GM10266 (cell line): ENCODE measurements around the gene NSMF.
"Not testable (repeated sequence)": the region's sequence is repeated elsewhere in the genome, so short reads cannot be mapped to it uniquely, and the experiment has no call there.

Experiments
- DNase-seq: peaks from one replicate; pipeline ENCODE4 v3.0.0; 2012; ENCODE audit errors: extremely low spot score
- CTCF ChIP-seq: IDR thresholded peaks from 2 replicates; pipeline ENCODE4 v1.5.1; 2012; ENCODE audit warnings: mild to moderate bottlenecking, low read depth; ENCODE audit not compliant: control insufficient read depth, insufficient read depth; ENCODE audit errors: missing control alignments

The NSMF gene

GRCh38 chr9:137467161-137467581, 8.0 kb upstream of the NSMF start:
- no peak for DNase-seq
- TF ChIP-seq CTCF, result no peak

- not testable (repeated sequence) for DNase-seq
These were observed 7.4 kb upstream of the NSMF start for GRCh38 chr9:137466389-137467085.

DNA sequence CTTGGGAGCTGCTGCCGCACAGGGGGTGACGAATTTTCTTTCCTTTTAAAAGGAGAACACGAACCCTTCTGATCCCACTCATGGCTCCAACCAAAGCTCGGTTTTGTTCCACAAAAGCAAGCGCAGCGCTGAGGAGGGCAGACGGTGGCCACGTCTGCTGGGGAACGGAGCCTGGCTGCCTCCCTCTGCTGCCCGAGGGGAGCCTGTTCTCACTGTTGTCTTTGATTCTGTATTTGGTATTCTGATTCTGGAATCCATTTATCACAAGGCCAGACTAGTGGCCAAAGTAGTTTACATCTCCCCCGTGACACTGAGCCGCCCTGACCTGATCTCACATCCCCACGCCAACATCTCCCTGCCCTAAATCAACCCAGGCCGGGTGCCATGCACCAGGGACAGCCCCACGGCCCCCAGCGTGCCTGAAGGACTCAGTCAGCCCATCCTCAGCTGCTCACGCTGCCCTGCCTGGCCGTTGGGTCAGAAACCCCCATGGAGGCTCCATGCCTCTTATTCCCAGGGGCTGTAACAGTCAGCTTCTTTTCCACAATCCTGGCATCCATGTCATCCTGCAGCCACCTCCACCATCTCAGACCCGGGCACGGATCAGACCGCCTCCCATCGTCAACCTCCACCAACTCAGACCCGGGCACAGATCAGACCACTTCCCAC, 6.7 kb upstream of the NSMF start:
- TF ChIP-seq CTCF, result no peak
- DNase-seq, result no peak

- TF ChIP-seq CTCF, result no peak
- DNase-seq, result no peak
These were observed 6.0 kb upstream of the NSMF start for GRCh38 chr9:137465000-137465719.

- TF ChIP-seq CTCF, result no peak
- no peak for DNase-seq
These were observed 5.3 kb upstream of the NSMF start for GRCh38 chr9:137464291-137464999.

DNA sequence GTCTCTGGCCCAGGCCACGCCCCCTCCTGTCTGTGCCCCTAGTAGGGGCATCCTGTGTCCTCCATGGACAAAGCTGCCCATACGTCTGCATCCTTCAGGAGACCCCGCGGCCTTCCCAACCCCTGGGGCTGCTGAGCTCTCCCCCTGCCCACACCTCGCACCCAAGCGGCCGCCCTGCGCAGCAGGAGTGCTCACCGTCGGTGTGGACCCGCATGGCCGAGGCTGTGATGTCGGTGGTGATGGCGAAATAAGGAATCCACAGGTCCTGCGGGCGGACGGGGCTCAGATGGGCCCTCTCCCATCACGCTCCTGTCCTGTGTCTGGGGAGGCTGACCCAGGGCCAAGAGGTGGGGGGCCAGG, 4.8 kb upstream of the NSMF start:
- no peak for TF ChIP-seq CTCF
- DNase-seq, result no peak

- no peak for TF ChIP-seq CTCF
- no peak for DNase-seq
These were observed 4.1 kb upstream of the NSMF start for GRCh38 chr9:137462986-137463930.
